SH-SY5Y (cell line): ENCODE measurements around the gene LPCAT1.

Source experiments
- GATA2 ChIP-seq: IDR thresholded peaks from 2 replicates; pipeline ENCODE4 v1.6.1; 2011; ENCODE audit warnings: mild to moderate bottlenecking, low read depth, low read length
- GATA3 ChIP-seq: IDR thresholded peaks from 2 replicates; pipeline ENCODE4 v1.6.1; 2011; ENCODE audit warnings: low read depth, mild to moderate bottlenecking, low read length, moderate library complexity

- no peak for TF ChIP-seq GATA3
- TF ChIP-seq GATA2: no peak
Observed at GRCh38 chr5:1504069-1504595, 19.6 kb downstream of the LPCAT1 start.
